Activated T-cell treated with anti-CD3 and anti-CD28 coated beads for 4 hours (primary cell): ENCODE data around the gene DXO.
"Not testable (repeated sequence)": the region's sequence is repeated elsewhere in the genome, so short reads cannot be mapped to it uniquely, and the experiment has no call there.

Experiments used
- DNase-seq: peaks from one replicate; pipeline ENCODE4 v3.0.0-alpha.2; 2020

DXO gene

DNA sequence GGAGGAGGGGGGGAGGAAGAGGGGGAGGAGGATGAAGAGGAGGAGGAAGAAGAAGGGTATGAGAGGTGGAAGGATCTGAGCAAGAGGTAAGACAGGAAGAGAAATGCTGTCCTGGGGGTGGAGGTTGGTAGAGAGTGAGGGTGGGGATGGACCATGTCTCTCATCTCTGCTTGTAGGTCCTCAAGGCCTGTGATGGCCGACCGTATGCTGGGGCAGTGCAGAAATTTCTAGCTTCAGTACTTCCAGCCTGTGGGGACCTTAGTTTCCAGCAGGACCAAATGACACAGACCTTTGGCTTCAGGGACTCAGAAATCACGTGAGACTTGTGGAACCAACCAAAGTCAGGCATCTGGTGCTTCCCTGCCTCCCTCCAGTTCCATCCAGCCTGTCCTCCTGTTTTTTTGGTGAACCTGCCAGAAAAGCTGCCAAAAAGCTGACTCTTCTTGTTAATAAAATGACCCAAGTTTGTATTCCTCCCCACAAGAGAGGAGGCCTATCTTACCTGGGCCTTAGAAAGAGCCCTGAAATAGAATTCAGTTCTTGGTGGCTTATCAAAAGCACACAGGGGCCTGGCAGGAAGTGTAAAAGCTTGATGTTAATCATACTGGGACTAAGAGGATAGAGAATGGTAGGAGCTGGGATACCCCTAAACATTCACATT lies 7.4 kb upstream of the DXO start:
- DNase-seq, result no peak

DNA sequence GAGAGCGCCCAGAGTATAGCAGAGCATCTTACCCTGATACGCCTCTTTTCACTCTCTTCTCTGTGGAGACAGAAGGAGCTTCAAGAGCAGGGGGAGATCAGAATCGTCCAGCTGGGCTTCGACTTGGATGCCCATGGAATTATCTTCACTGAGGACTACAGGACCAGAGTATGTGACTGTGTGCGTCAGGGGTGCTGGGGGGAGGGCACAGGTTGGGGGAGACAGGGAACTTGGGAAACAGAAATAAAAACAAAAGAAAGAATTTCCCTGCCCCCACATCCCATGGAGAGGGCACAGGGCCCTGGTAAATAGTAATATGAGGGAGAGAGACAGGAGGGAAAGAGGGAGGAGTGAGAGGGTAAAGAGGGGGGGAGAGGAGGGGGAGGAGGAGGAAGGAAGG lies 6.9 kb upstream of the DXO start:
- DNase-seq, result no peak

DNA sequence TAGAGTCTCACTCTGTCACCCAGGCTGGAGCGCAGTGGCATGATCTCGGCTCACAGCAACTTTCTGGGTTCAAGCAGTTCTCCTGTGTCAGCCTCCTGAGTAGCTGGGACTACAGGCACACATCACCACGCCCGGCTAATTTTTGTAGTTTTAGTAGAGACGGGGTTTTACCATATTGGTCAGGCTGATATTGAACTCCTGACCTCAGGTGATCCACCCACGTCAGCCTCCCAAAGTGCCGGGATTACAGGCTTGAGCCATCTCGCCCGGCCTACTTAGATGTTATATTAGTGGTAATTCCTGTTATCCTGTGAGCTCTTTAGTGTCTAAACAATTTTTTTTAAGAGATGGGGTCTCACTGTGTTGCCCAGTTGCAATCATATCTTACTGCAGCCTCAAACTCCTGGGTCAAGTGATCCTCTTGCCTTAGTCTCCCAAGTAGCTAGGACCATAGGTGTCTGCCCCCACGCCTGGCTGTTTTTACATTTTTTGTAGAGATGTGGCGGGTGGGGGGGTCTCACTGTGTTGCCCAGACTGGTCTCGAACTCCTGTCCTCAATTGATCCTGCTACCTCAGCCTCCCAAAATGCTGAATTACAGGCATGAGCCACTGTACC lies 6.0 kb upstream of the DXO start:
- no peak for DNase-seq

DNA sequence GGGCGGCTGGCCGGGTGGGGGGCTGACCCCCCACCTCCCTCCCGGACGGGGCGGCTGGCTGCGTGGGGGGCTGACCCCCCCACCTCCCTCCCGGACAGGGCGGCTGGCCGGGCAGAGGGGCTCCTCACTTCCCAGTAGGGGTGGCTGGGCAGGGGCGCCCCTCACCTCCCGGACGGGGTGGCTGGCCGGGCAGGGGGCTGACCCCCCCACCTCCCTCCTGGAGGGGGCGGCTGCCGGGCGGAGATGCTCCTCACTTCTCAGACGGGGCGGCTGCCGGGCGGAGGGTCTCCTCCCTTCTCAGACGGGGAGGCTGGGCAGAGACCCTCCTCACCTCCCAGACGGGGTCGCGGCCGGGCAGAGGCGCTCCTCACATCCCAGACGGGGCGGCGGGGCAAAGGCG lies 4.1 kb upstream of the DXO start:
- DNase-seq, result not testable (repeated sequence)

DNA sequence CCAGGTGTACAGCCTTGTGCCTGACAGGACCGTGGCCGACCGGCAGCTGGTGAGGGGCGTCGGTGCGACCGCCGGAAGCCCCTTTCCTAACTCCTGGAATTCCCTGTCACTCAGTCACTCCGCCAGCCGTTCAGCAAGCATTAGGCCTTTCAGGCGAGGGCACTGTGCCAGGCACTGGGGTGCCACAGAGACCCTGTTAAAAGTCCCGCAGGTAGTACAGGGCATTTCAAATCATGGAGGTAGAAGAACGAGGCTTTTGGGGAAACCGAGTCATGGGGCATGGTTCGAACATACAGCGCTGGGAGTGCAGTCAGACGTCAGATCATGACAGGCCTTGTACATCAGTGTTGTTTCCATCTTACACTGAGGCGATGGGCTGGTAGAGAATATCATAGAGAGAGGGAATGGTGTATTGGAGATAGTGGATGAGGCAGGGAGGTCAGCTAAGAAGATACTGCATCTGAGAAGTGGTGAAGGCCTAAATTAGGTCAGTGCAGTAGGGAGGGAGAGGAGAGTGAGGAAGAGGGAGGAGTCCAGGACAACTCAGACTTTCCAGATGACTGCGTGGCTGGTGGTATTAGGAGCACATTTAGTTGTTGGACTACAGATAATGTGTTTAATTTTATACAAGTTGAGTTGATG lies 892 bp upstream of the DXO start:
- no peak for DNase-seq

DNA sequence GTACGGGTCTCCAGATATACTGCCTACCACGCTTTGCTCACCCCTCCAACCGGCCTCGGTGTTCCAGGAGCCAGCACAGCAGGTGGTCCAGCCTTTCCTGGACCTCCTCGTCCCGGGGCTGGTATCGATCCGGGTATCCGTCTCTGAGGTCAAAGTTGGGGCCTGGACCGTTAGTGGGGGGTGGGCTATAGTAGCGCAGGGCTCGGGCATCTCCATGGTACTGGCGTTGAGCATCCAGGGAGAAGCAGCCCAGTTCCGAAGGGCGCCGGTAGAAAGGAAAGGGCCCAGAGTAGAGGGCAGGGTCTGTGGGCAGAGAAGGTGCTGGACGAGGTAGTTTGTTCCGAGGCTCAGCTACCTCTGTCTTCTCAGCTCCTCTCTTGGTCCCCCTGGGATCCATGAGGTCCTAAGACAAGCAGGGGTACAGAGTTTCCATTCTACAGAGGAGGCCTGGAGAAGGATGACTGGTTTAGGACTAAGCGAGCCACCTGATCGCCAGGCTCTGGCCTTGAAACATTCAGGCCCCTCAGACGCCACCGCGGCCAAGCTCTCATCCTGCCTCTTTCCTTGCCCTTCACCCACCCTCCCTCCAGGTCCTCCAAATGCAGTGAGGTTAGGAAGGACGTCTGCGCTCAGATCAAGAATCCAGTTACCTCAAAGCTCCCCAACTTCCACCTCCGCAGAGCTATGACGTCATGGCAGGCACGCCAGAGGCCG lies 502 bp downstream of the DXO start:
- DNase-seq, result no peak

DNA sequence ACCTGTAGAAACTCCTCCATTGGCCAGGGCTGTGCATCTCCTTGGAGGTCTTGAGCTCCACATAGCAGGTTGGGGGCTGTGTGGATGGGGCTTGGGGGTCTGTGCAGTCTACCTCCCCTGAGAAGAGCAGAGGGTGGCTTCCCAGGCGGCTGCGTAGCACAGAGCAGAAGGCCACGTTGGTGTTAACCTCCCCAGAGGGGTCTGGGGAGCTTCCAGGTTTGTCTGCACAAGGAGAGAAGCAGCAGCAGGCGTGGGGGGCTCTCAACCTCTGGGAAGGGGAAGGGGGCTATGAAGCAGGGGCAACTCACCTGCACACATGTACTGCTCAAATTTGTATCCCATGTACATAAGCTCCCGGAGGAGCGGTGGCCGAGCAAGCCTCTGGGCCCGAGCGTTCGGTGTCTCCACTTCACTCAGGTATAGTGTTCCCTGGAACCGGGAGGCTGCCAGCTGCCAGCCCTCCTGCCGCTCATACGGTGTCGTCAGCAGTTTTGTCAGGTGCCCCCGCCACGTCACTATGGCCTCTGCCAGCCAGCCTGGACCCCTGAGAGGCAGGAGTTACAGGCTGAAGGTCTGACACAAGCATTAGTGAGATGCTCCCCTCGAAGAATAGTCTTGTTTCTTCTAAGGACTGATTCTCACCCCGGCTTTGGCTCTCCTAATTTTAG lies 1.2 kb downstream of the DXO start:
- DNase-seq, result no peak

DNA sequence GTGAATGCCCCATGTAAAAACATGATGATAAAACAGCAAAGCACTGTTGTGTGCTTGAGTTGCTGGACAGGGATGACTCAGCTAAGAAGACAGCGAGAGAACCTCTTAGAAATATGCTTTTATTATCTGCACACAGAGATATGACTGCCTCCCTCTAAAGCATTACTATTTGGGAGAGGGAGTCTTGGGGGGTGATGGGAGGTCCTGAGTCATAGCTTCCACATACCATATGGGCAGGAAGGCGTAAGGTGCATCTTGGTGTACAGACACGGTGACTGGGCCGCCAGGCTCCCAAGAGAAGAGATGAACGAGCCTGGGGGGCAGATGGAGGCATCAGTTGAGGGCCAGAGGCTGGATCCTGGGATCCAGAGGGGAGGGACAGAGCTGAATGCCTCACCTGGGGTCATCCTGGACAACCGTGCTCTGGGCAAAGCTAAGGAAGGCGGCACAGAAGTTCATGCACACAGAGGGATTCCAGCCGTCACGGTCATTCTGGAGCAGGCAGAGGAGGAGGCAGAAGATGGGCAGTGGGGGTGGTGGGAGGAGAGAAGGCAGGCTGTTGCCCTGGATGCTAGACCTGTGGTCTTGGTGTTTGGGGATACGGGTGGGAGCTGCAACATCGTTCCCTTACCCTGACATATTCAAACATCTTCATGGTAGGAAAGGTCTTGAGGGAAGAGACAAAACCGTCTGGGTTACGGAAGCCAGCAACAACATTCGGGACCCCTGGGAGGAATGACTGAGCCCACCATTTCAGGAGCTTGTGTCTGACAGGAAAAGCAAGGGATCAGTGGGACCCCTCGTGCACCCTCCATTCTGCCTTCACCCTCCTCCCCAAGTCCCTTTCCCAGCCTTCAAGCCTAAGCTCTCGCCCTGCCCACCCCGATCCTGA lies 2.0 kb downstream of the DXO start:
- no peak for DNase-seq

DNA sequence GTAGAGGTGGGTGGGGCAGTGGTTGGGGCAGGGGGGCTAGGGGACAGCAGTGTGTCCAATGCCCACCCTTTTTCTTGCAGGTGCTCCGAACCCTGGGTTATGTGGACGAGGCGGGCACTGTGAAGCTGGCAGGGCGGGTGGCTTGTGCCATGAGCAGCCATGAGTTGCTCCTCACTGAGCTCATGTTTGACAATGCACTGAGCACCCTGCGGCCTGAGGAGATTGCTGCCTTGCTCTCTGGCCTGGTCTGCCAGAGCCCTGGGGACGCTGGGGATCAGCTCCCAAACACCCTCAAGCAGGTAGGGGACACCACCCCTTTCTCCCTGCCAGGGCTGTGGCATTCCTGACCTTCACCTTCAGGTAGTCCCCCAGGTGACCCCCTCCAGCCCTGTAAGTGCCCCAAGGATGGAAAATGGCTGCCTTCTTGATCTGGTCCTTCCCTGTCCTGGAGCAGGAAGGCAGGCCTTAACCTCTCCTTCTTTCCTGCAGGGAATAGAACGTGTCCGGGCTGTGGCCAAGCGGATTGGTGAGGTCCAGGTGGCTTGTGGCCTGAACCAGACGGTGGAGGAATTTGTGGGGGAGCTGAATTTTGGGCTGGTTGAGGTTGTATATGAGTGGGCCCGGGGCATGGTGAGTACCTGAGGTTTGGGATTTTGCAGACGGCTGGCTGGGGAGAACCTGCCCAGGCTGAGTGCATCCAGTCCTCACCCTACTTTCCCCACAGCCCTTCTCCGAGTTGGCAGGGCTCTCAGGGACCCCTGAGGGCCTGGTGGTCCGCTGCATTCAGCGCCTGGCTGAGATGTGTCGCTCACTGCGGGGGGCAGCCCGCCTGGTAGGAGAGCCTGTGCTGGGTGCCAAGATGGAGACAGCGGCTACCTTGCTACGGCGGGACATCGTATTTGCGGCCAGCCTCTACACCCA lies 2.9 kb downstream of the DXO start:
- no peak for DNase-seq

DNA sequence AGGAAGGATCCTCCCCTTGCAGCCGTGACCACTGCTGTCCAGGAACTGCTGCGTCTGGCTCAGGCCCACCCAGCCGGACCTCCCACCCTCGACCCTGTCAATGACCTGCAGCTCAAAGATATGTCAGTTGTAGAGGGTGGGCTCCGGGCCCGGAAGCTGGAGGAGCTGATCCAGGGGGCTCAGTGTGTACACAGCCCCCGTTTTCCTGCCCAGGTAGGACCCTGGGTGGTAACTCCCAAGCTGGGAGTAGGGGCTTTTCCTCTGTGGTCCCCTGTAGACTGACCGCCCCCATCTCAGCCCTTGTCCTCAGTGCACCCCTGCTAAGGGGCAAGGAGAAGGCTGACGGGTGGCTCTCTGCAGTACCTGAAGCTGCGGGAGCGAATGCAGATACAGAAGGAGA lies 3.6 kb downstream of the DXO start:
- DNase-seq, result no peak

DNA sequence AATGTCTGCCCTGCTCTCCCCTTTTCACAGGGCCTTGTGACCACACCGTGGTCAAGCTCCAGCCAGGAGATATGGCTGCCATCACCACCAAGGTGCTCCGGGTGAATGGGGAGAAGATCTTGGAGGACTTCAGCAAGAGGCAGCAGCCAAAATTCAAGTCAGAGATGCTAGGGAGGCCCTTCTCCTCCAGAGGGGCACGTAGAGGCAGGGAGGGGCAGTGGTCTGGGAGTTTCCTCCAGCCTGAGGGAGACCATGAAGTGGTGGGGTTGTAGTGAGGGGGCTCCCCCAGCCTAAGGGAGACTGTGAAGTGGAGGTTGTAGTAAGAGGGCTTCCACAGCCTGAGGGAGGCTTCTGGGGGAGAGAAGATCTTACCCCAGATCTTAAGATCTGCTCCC lies 4.0 kb downstream of the DXO start:
- DNase-seq, result no peak

DNA sequence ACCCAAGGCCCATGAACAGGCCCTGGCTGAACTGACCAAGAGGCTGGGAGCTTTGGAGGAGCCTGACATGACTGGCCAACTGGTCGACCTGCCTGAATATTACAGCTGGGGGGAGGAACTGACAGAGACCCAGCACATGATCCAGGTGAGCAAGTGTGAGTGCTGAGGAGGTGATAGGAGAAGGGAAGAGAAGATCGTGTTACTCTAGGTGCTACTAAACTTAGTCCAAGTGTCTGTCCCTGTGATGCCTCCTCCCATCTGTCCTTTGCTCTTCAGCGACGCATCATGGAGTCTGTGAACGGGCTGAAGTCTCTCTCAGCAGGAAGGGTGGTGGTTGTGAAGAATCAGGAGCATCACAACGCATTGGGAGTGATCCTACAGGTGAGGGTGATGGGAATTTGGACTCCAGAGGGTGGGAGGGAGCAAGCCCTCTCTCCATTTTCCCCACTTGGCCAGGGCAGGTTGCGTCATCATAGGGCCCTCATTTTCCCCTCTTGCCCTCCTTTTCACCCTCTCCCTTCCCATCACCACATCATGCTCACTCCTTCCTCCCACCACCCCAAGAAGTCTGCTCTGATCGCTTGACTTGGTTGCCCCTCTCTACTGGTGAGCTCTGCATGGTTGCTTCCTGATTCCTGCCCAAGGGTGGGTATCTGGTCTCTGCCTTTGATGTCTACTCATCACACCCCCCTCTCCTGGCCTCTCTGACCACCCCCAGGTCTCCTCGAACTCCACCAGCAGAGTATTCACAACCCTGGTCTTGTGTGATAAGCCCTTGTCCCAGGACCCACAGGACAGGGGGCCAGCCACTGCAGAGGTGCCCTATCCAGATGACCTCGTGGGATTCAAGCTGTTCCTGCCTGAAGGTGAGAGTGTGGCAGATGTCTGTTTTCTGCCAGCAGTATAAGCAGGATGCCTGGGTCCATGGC lies 4.7 kb downstream of the DXO start:
- no peak for DNase-seq

DNA sequence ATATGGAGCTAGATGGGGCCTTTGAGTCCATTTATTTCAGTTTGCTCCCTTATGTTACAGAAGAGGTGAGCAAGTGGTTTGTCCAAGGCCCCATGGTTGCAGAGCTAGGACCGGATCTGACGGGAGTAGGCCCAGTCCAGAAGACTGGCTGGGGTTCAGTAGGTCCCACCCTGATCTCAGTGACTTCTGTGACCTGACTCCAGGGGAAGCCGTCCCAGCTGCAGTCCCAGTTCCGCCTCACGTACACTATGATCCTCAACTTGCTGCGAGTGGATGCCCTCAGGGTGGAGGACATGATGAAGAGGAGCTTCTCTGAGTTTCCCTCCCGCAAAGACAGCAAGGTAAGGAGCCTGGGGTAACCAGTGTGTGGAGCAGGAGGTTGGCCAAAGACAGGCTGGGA lies 5.4 kb downstream of the DXO start:
- DNase-seq, result no peak

DNA sequence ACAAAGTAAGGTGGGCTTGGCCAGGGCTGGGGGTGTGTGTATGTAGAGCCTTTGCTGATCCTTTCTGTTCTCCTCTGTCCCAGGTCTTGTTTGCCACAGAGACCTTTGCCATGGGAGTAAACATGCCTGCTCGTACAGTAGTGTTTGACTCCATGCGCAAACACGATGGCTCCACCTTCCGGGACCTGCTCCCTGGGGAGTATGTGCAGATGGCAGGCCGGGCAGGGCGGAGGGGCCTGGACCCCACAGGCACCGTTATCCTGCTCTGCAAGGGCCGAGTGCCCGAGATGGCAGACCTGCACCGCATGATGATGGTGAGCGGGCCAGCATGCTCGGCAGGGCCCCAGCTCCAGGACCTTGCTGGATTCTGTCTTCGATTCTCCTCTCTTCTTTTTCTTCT lies 6.2 kb downstream of the DXO start:
- DNase-seq, result no peak

DNA sequence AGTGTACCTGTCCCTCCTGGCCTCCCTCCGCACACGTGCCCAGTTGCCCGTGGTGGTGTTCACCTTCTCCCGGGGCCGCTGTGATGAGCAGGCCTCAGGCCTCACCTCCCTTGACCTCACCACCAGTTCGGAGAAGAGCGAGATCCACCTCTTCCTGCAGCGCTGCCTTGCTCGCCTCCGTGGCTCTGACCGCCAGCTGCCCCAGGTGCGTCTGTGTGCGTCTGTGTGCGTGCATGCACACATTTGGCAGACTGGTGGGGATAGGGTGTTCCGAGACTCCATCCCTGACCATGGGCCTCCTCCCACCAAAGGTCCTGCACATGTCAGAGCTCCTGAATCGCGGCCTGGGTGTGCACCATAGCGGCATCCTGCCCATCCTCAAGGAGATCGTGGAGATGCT lies 8.0 kb downstream of the DXO start:
- DNase-seq, result no peak

DNA sequence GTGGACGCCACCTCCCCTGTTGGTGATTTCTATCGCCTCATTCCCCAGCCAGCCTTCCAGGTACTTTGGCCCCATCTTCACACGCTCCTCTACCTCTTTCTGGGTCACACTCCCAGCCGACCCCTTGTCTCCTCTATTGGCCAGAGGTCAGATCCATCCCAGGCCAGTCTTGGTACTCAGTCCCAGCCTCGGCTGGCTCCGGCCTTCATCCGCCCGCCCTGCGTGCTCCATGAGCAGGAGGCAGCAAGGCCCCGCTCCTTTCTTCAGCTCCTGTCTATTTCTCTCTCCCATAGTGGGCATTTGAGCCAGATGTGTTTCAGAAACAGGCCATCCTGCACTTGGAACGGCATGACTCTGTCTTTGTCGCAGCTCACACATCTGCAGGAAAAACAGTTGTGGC lies 10.3 kb downstream of the DXO start:
- DNase-seq, result no peak

DNA sequence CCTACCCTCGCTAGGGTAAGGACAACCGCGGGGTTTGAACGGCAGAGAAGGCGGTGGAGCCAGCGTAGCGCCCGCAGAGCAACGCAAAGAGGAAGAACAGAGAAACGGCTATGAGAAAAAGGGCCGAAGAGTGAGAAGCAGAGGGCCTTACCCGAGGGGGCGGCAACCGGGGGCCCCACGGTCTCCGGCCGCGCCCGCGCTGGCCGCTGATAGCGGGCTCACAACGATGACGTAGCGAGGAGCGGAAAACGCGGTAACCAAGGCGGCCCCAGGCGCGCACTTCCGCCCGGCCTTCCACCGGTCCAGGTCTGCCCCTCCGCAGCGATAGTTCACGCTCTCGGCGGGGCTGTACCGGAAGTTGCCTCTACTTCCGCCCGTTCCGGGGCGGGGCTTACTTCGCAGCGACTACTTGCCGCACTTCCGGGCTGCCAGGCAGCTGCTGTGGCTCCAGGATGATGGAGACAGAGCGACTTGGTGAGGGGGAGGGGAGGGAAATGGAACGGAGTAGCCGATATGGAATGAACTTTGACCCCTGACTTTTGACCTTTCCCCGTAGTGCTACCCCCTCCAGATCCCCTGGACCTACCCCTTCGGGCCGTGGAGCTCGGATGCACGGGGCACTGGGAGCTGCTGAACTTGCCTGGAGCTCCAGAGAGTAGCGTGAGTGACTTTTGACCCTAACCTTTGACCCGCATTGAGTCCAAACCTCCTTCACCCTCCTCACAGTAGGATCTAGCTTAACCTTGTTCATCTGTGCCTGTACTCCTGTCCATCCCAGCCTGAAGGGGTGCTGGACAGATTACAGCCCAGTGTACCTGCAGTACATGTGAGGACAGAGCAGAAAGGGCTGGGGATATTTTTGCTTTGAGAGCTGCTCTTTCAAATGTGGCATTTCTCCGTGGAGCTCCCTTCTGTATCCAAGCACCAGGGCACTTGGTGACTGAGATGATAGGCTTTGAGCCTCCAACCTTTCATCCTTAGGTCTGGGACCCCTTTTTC lies 12.9 kb downstream of the DXO start, which contains the start of the genes NELFE and SKIC2:
NELFE (minus strand) TSS at position 231 of the 999 bp plus-strand sequence. CDS start 525 bp downstream, outside the sequence.
SKIC2 (plus strand) TSS at position 435 of the 999 bp plus-strand sequence; CDS start at position 453, 18 bp downstream.
- peak; percentile 97 for DNase-seq

DNA sequence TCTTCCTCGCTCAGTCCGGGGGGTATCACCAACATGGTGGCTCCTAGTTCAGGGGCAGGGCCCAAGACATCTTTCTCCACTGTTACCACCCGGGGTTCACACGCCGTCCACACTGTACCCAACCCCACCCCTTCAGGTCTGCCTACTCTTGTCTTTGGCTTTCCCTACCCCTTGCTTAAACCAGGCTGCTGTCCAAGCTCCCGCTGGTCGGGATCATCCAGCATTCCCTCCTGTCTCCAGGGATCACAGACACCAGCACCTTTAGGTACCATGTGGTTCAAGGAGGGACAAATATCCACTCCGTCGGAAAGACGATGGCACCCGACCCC lies 13.6 kb downstream of the DXO start:
- no peak for DNase-seq

DNA sequence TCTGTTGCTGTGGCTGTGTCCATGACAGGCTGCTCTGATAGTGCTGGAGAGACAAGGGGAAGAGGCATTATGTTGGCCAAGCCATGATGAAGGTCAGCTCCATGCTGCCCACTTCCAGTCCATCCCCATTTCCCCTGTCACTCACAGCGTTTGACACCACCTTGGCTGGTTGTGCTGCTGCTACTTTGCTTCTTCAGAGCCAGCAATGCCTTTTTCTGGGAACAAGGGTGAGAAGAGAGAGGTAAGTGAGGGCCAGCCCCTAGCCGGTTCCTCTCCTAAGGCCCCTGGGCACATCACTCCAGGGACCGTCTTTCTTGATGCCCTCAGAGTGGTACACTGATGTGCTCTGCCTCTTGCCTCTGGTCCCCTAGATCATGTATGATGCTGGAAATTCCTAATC lies 15.1 kb downstream of the DXO start:
- no peak for DNase-seq
